Right renal pelvis (tissue), 4 donors: ENCODE data around the gene SLCO2B1. TPM values are rescaled to one million over a fixed set of nuclear protein-coding genes. Genes with fewer than 3 reads are reported as not detected.

Experiments used
- DNase-seq, 4 donors: peaks; one replicate each; pipeline ENCODE4 v3.0.0-alpha.2; 2013; ENCODE audit warnings: low read depth in 4 of 4, low spot score in 3 of 4, missing footprints in 1 of 4
- polyA plus RNA-seq, 4 donors: library from polyadenylated mRNA; unstranded; fragments of 120-200 nt; gene quantifications; one replicate each; pipeline ENCODE4 v1.2.1, GENCODE V29; 2013; ENCODE audit not compliant: insufficient read length in 4 of 4

The SLCO2B1 gene
- polyA plus RNA-seq, 4 donors = 6.6 to 11.1 (median 9.4) TPM

- DNase-seq = no peak
These were observed 93.3 kb downstream of the SLCO2B1 start for GRCh38 chr11:75244052-75244814.

GRCh38 chr11:75245356-75246005, 94.6 kb downstream of the SLCO2B1 start:
- DNase-seq = no peak

GRCh38 chr11:75246006-75246670, 95.2 kb downstream of the SLCO2B1 start:
- DNase-seq = no peak

GRCh38 chr11:75246671-75247350, 95.9 kb downstream of the SLCO2B1 start:
- no peak for DNase-seq

GRCh38 chr11:75248924-75249256, 98.0 kb downstream of the SLCO2B1 start:
- no peak for DNase-seq

GRCh38 chr11:75249704-75250103, 98.8 kb downstream of the SLCO2B1 start:
- no peak for DNase-seq

GRCh38 chr11:75254326-75254725, 103.4 kb downstream of the SLCO2B1 start:
- DNase-seq = no peak

Other genes starting within 250 kb of the SLCO2B1 start
- 10 to 100 TPM in 3 of 4 donors, 1 to 10 TPM in 1; 7.6 to 14.7 (median 13.8) TPM for gene XRRA1, start 202.0 kb upstream of the SLCO2B1 start, polyA plus RNA-seq
- gene SPCS2, start 201.8 kb upstream of the SLCO2B1 start, polyA plus RNA-seq = 100 to 1,000 TPM; 225 to 310 (median 269) TPM
- gene NEU3, start 162.2 kb upstream of the SLCO2B1 start, polyA plus RNA-seq = 1 to 10 TPM; 9.1 to 10.0 (median 9.3) TPM
- under 1 TPM in 2 of 4 donors, not detected in 2; 0.03 TPM for gene OR2AT4, start 54.2 kb upstream of the SLCO2B1 start, polyA plus RNA-seq
- under 1 TPM; 0.14 to 0.25 (median 0.19) TPM for gene TPBGL, start 89.7 kb downstream of the SLCO2B1 start, polyA plus RNA-seq
- gene ARRB1, start 200.6 kb downstream of the SLCO2B1 start, polyA plus RNA-seq = 10 to 100 TPM; 24.1 to 28.6 (median 26.0) TPM
- 1,000 to 10,000 TPM; 2,038 to 2,787 (median 2,284) TPM for gene RPS3, start 248.4 kb downstream of the SLCO2B1 start, polyA plus RNA-seq